ENCODE measurements around the gene IFNGR2.
"Not testable (repeated sequence)": the region's sequence is repeated elsewhere in the genome, so short reads cannot be mapped to it uniquely, and the experiment has no call there.

The IFNGR2 gene

DNA sequence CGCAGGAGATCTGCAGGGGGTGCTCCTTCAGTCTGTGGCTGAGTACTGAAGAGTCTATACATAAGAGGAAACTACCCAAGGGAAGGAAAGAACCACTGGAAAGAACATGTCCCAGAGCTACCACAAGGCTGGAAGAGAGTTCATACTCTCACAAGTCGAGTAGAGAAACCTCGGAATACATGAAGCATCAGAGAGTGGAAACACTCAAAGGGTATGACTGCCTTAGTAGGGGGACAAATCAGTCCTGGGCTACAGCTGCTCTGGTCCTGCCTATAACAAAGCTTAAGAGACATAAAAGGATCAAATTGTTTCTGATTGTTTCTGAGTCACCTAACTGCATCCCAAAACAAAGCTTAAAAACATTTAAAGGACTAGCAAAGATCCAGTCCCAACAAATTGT lies 49.1 kb downstream of the IFNGR2 start:
- no peak for DNase-seq (ENCODE audit: low read depth)
- no peak overlapping the region for H3K4me3 ChIP-seq (ENCODE audit: low read depth, low read length)
- TF ChIP-seq, protein P1, sequence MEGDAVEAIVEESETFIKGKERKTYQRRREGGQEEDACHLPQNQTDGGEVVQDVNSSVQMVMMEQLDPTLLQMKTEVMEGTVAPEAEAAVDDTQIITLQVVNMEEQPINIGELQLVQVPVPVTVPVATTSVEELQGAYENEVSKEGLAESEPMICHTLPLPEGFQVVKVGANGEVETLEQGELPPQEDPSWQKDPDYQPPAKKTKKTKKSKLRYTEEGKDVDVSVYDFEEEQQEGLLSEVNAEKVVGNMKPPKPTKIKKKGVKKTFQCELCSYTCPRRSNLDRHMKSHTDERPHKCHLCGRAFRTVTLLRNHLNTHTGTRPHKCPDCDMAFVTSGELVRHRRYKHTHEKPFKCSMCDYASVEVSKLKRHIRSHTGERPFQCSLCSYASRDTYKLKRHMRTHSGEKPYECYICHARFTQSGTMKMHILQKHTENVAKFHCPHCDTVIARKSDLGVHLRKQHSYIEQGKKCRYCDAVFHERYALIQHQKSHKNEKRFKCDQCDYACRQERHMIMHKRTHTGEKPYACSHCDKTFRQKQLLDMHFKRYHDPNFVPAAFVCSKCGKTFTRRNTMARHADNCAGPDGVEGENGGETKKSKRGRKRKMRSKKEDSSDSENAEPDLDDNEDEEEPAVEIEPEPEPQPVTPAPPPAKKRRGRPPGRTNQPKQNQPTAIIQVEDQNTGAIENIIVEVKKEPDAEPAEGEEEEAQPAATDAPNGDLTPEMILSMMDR (conservative IDR thresholded peaks at IDR 0.05; ENCODE audit: low read depth, low read length) = no peak

DNA sequence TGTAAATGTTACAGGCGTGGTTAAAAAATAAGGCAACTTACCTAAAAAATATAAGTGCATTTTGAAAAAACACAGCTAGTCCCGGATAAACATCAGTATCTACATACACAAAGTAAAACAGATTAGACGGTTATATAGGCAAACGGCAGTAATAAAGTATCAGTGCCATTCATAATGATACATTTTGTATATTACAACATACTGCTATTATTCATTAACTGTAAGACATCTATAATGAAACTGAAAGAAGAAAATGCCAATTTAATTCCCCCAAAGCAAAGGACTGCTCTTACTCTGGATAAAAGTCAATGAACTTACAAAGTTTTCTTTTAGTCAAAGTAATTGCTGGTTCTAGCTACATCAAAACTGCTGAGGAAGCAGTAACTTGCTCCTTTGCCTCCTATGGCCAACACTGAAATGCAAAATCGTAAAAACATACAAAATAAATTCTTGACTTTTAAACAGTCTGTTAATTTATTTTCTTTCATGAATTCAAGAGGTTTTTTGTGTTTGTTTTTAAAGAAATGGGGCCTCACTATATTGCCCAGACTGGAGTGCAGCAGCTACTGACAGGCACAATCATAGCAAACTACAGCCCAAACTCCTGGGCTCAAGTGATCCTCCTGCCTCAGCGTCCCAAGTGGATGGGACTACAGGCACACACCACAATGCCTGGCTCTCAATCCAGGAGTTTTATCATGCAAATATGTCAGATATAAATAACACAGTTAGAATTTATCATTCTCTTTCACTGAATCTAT lies 52.7 kb downstream of the IFNGR2 start:
- DNase-seq (ENCODE audit: low read depth) = no peak
- H3K4me3 ChIP-seq (ENCODE audit: low read depth, low read length) = no peak overlapping the region
- TF ChIP-seq, protein P1 (conservative IDR thresholded peaks at IDR 0.05; ENCODE audit: low read depth, low read length) = no peak

DNA sequence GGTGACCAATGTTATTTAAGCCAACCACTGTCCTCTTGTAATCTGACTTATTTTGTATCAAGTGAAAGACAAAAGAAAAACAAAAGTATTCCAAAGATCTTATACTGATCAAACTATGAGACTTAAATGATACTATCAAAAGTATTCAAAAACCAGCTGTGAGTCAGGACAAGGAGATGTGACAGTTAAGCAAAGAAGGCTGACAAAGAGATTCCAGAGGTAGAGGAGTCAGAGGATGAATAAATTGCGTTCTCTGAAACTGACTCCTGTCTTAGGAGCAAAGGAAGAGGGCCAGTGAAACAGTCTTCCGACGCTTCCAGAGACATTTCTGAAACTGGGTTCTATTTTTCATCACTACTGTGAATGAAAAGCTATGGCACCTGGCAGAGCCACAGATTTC lies 55.6 kb downstream of the IFNGR2 start:
- TF ChIP-seq, protein P1 (conservative IDR thresholded peaks at IDR 0.05; ENCODE audit: low read depth, low read length) = no peak
- DNase-seq (ENCODE audit: low read depth) = no peak
- no peak overlapping the region for H3K4me3 ChIP-seq (ENCODE audit: low read depth, low read length)

DNA sequence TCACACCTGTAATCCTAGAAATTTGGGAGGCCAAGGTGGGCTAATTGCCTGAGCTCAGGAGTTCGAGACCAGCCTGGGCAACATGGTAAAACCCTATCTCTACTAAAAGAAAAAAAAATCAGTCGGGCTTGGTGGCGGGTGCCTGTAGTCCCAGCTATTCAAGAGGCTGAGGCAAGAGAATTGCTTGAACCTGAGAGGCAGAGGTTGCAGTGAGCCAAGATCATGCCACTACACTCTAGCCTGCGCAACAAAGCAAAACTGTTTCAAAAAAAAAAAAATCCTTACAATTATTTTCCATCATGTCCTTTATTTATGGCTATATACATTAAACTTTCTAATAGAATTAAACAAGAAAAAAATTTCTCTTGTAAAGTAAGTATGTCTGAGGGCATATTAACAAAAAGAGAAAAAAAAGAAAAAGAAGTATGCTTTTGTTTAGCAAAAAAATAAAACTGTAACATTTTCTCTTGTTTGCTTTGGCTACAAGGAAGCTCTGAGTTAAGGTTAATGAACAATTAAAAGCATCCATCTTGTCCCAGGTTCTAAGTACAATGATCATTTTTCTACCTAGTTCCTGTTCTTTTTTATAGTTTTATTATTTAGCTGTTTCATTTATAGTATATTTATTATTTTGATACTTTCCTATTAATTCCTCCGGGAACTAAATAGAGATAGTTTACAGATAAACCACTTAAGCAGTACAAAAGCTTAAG lies 58.5 kb downstream of the IFNGR2 start:
- H3K4me3 ChIP-seq (ENCODE audit: low read depth, low read length) = no peak overlapping the region
- TF ChIP-seq, protein P1 (conservative IDR thresholded peaks at IDR 0.05; ENCODE audit: low read depth, low read length) = no peak
- no peak for DNase-seq (ENCODE audit: low read depth)

DNA sequence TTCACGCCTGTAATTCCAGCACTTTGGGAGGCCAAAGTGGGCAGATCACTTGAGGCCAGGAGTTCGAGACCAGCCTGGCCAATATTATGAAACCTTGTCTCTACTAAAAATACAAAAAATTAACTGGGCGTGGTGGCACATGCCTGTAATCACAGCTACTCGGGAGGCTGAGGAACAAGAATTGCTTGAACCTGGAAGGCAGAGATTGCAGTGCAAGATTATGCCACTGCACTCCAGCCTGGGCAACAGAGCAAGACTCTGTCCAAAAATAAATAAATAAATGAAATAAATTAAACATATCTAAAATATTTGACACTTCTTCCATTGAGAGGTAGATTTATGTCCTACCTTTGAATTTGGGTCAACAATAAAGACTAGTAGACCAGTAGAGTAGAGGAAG lies 66.0 kb downstream of the IFNGR2 start:
- DNase-seq (ENCODE audit: low read depth); H3K4me3 ChIP-seq (ENCODE audit: low read depth, low read length): not testable (repeated sequence)

DNA sequence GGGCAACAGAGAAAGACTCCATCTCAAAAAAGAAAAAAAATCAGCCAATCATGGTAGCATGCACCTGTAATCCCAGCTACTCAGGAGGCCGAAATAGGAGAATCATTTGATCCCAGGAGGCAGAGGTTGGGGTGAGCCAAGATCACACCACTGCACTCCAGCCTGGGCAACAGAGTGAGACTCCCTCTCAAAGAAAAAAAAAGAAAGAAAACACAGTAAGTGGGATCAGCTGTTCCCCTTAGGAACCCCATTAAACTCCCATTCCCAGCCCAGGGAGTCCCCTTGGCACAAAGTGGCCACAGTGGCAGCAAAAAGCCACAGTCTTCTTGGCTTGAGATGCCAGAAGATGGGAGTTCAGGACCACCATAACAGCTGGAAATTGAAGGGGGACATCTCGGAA lies 67.5 kb downstream of the IFNGR2 start:
- TF ChIP-seq, protein P1 (conservative IDR thresholded peaks at IDR 0.05; ENCODE audit: low read depth, low read length) = no peak
- DNase-seq (ENCODE audit: low read depth) = no peak
- no peak overlapping the region for H3K4me3 ChIP-seq (ENCODE audit: low read depth, low read length)

DNA sequence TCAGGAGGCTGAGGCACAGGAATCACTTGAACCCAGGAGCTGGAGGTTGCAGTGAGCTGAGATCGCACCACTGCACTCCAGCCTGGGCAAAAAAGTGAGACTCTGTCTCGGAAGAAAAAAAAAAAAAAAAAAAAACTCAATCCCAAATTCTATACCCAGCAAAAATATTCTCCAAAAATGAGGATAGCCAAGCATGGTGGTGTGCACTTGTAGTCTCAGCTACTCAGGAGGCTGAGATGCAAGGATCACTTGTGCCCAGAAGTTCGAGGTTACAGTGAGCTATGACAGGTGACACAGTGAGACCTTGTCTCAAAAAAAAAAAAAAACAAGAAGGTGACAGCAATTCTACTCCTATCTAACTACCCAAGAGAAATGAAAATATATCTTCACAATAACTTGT lies 70.1 kb downstream of the IFNGR2 start:
- DNase-seq (ENCODE audit: low read depth) = no peak
- TF ChIP-seq, protein P1 (conservative IDR thresholded peaks at IDR 0.05; ENCODE audit: low read depth, low read length) = no peak
- H3K4me3 ChIP-seq (ENCODE audit: low read depth, low read length) = no peak overlapping the region

Data from choroid plexus epithelial cell (primary cell).